A549 (cell line): ENCODE results near the gene CGB7.

Experiments used
- CTCF ChIP-seq: fragments of >200 bp; sonication (Bioruptor Twin); formaldehyde crosslinking; IDR thresholded peaks from 3 replicates; pipeline ENCODE4 v1.5.1; 2016
- EP300 ChIP-seq, 2 experiments: fragments of >200 bp; sonication (Bioruptor Twin); formaldehyde crosslinking; IDR thresholded peaks; 2 replicates in 1 of 2; 3 replicates in 1 of 2; pipeline ENCODE4 v1.6.1; 2016 to 2017
- MAX ChIP-seq: IDR thresholded peaks from 2 replicates; pipeline ENCODE4 v1.6.1; 2012
- MYC ChIP-seq: IDR thresholded peaks from 2 replicates; pipeline ENCODE4 v1.6.1; 2012; ENCODE audit warnings: mild to moderate bottlenecking, inconsistent platforms, low read length, improper control_type of control experiment, borderline replicate concordance
- POLR2A ChIP-seq: IDR thresholded peaks from 2 replicates; pipeline ENCODE4 v1.6.1; 2012; ENCODE audit warnings: mild to moderate bottlenecking, low read length
- SREBF2 ChIP-seq: fragments of 450-650 bp; IDR thresholded peaks from 2 replicates; pipeline ENCODE4 v1.6.1; 2014; ENCODE audit warnings: mild to moderate bottlenecking, moderate library complexity
- USF2 ChIP-seq: fragments of 450-650 bp; IDR thresholded peaks from 2 replicates; pipeline ENCODE4 v1.6.1; 2014; ENCODE audit warnings: antibody characterized with exemption

- no peak for TF ChIP-seq USF2
- no peak for TF ChIP-seq MYC
- TF ChIP-seq MAX, result no peak
- TF ChIP-seq SREBF2, result no peak
- TF ChIP-seq CTCF, result no peak
- TF ChIP-seq POLR2A, result no peak
- no peak for TF ChIP-seq EP300 (IDR thresholded peaks at IDR 0.05)
Observed at GRCh38 chr19:49006905-49007304, 50.6 kb downstream of the CGB7 start.
